ENCODE results near the gene ZNF891.

Gene ZNF891

DNA sequence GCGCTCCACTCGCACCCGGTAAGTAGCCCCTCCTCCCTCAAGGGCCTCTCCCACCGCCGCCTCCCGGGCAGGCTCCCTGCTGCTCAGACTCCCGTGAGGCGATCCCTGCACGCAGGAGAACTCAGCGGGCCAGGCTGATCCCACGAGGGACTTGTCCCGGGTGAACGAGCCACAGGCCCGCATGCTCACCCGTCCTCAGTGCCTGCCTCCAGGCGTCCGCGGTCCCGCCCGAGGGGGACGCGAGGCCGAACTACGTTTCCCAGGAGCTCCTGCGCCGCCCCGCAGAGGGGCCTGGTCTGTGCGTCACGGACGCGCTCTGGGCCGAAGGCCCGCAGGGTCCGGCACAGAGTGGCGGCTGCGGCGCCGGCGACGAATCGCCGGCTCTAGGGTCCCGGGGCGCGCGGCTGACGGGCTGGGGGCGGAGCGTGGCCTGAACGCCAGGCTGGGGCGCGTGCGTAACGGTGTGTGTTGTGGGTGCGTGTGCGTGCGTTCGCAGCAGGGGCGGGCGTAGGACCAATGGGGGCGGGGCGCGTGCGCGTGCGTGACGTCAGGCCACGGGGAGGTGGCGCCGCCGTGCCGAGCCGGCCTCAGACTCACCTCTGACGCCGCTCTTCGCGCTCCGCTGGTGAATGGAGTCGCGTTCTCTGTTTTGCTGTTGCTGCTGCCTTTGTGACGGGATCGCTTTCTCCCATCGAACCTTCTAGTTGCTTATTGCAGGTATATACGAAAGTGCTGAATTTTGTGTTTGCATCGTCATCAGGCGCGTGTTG is at the start of gene ZNF891, which contains the start of gene ZNF10:
Gene ZNF891, minus strand, starts transcription at position 237 of the 770 bp plus-strand sequence. CDS start 8,356 bp downstream, outside the sequence.
Gene ZNF10, plus strand, starts transcription at position 590 of the 770 bp plus-strand sequence. CDS start 13,866 bp downstream, outside the sequence.
- peak; percentile 96 for DNase-seq

DNA sequence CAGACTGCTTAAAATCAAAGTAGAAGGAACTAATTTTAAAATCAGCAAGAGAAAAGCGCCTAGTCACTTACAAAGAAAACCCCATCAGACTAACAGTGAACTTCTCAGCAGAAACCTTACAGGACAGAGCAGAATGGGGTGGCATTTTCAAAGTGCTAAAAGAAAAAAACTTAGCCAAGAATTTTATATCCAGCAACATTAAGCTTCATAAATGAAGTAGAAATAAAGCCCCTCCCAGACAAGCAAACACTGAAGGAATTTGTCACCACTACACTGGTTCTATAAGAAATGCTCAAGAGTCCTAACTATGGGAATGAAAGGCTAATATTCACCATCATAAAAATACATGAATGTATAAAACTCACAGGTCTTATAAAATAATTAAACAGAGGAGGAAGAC is 44.8 kb upstream of the ZNF891 start:
- no peak for DNase-seq

DNA sequence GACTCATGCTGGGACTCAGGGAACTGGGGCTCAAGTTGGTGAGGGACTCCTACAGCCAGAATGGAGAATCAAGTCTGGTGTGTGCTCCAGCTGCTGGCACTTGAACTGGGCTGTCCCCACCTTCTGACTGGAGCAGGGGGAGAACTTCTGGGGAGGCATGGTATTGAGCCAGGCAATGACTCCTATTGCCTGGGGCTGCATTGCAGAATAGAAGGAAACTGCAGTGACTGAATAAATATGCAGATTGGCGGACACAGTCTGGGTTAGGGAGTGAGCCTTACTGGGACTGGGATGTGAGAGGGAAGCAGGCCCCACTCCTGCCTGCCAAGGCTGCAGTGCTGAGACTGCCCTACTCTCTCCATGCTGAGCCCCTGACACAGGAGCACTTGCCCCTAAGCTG is 42.4 kb upstream of the ZNF891 start:
- DNase-seq = no peak

DNA sequence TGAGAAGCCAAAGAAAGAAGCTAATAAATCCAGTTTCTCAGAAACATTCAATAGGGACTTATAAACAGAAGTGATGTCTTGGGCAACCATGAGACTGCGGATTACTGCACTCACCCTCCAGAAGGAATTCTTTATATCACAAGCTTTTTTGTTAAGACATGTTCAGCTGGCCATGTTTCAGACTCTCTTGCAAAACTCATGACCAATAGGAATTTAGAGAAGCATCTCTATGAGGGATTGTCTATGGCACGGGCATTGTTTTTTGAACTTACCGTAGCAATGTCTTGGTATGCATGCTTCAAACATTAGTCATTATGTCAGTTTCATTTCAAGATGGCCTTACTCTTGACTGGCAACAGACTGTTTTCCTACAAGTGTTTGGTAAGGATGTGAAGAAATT is 35.7 kb upstream of the ZNF891 start:
- no peak for DNase-seq

DNA sequence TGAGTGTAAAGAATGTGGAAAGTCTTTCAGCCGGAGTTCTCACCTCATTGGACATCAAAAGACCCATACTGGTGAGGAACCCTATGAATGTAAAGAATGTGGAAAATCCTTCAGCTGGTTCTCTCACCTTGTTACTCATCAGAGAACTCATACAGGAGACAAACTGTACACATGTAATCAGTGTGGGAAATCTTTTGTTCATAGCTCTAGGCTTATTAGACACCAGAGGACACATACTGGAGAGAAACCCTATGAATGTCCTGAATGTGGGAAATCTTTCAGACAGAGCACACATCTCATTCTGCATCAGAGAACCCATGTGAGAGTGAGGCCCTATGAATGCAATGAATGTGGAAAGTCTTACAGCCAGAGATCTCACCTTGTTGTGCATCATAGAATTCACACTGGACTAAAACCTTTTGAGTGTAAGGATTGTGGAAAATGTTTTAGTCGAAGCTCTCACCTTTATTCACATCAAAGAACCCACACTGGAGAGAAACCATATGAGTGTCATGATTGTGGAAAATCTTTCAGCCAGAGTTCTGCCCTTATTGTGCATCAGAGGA is 26.1 kb upstream of the ZNF891 start:
- no peak for DNase-seq

DNA sequence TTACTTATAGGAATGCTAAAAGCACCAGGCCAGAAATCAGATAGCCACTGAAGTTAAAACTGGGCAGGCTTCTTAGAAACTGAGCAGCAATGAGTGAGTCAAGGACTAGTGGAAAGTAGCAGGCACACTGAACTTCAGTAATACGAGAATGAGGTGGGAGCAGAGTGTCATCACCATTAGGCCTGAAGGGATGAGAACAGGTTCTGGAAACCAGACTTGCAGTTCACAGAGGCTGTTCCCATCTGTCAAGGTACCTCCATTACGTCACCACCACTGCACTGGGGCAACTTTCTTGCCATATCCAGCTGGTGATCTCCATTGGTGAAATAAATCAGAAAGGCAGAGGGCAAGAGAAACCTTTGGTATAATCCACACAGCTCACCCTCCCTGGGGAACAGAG is 15.9 kb upstream of the ZNF891 start:
- no peak for DNase-seq

DNA sequence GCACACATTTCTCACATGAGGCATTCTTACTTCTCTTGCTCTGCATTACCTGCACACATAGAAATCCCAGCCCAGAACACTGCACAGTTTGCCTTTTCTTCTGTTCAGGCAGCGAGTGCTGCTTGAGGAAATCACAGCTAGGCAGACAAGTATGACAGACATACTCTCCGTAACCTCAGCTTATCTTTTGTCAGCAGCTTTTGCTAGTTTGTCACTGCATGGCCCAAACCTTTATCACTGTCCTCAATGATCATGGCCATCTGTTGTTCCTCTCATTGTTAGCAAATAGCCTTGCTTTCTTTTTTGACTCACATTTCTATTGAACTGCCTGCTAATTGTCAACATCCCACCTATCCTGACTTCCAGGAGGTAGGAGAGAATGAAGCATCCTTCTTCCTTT is 5.7 kb upstream of the ZNF891 start:
- no peak for DNase-seq

DNA sequence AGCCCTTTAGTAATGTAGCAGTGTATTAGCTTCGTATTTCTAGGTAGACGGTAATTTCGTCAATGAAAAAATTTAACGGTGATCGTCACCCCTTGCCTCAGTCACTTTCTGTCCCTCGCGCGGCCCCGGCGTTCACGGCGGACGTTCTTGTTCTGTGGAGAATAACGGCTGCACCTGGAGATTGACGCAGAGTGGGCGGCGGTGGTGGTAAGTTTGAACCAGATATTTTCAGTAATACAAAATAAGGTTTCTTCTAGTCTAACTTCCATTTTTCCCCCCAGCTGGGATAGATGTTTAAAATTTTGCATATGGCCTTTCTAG is 694 bp upstream of the ZNF891 start:
- DNase-seq = no peak

DNA sequence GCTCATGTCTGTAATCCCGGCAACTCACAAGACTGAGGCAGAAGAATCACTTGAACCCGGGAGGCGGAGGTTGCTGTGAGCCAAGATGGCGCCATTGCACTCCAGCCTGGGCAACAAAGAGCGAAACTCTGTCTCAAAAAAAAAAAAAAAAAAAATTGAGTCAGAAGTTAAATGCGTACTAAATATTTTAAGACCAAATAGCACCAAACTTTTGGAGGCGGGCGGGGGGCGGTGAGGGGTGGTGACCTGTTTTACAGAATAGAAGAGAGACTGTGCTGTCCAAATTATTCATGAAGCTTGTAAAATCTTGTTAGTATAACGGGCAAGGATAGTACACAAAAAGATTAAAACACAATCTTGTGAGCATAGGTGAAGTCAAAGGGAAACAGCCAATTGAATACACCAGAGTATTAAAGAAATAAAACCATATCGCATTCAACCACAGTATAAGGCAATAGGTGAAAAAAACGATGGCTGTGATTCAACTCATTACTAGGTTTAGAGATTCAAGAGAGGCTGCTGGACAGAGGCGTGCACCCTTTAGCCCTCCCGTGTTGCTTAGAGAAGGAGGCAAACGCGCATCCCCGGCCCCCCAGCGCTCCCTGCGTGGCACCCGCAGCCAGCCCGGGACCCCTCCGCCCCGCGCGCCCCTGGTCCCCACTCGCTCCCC is 571 bp downstream of the ZNF891 start:
- no peak for DNase-seq

DNA sequence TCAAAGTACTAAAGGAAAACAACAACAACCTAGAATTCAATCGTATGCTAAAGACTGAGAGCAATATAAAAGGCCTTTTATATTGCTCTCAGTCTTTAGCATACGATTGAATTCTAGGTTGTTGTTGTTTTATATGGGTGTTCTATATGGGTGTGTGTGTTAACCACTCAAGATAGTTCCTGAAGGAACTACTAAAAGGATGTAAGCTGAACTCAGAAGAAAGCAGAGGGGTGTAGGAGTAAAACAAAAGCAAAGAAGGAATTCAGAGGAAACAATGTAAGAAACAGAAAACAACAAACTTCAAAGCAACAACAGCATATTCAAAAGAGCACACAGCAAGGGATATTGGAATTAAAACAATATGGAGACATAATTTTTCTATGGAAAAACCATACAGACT is 5.4 kb downstream of the ZNF891 start:
- DNase-seq = no peak

DNA sequence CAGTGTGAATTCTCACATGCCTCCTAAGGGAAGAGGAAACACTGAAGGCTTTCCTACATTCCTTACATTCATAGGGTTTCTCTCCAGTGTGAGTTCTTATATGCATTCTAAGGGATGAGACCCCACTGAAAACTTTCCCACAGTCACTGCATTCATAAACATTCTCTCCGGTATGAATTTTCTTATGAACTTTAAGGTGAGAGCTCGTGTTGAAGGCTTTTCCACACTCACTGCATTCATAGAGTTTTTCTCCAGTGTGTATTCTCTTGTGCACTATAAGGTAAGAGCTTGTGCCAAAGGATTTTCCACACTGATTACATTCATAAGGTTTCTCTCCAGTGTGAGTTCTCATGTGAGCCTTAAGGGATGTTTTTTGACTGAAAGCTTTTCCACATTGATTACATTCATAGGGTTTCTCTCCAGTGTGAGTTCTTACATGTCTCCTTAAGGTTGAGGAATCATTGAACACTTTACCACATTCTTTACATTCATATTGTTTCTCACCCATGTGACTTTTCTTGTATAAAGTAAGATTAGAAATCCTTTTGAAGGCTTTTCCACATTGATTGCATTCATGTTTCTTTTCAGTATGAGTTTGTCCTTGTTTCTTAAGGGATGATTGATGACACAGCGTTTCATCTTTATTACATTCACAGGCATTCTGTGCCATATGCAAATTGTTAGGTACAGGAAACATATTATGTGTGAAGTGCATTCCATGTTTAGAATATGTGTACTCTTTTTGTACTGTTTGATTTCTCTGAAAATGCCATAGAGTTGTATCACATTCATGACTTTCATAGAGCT is 9.5 kb downstream of the ZNF891 start:
- no peak for DNase-seq

DNA sequence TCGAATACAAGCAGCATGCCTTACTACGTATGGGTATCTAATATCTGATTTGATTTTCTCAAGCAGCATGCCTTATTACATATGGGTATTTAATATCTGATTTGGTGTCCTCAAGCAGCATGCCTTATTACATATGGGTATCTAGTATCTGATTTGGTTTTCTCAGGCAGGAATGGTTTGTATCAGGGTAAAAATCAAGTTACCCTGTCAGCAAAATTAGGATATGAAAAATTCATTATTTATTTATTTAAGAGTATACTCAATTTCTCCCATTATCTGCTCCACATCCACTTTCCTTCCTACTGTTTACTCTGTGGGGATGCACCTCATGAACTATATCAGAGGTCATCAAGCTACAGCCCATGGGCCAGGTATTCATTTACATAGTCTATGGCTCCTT is 21.9 kb downstream of the ZNF891 start:
- DNase-seq = no peak

DNA sequence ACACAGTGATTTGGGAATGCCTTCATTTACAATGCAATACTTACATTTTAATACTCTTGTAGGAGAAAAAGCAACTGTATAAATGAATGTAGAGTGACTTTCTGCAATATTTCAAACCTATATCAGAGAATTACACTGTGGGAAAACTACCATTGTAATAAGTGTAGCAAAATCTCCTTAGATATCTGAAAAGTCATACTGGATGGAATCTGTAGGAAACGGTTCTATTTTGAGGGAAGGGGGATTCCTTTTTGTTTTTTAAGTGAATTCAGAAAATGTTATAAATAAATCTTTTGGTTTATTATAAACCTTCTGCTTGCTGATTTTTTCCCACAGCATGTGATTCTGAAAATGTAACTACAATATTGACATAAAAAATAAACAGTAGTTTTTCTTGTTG is 23.0 kb downstream of the ZNF891 start:
- no peak for DNase-seq

DNA sequence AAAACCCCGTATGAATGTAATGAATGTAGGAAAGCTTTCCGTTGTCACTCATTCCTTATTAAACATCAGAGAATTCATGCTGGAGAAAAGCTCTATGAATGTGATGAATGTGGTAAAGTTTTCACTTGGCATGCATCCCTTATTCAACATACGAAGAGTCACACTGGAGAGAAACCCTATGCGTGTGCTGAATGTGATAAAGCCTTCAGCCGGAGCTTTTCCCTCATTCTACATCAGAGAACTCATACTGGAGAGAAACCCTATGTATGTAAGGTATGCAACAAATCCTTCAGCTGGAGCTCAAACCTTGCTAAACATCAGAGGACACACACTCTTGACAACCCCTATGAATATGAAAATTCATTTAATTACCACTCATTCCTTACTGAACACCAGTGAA is 23.8 kb downstream of the ZNF891 start:
- DNase-seq = no peak

DNA sequence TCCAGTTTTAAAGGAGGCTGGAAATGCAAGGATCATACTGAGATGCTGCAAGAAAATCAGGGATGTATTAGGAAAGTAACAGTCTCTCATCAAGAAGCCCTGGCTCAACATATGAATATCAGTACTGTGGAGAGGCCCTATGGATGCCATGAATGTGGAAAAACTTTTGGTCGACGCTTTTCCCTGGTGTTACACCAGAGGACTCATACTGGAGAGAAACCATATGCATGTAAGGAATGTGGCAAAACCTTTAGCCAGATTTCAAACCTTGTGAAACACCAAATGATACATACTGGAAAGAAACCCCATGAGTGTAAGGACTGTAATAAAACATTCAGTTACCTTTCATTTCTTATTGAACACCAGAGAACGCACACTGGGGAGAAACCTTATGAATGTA is 24.5 kb downstream of the ZNF891 start:
- DNase-seq = no peak

DNA sequence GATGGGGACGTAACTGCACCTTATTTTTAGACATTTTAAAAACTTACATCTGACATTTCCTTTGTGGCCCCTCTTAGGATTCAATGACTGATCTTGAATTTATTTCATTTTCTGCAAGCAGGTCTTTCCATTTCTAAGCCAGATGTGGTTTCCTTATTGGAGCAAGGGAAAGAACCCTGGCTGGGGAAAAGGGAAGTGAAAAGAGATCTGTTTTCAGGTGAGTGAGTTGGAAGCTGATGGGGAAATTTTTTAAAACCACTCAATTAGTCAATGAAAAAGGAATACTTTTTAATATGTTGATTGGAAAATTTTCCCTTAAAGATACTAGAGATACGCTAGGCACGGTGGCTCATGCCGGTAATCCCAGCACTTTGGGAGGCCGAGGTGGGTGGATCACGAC is 46.7 kb downstream of the ZNF891 start:
- DNase-seq = no peak

DNA sequence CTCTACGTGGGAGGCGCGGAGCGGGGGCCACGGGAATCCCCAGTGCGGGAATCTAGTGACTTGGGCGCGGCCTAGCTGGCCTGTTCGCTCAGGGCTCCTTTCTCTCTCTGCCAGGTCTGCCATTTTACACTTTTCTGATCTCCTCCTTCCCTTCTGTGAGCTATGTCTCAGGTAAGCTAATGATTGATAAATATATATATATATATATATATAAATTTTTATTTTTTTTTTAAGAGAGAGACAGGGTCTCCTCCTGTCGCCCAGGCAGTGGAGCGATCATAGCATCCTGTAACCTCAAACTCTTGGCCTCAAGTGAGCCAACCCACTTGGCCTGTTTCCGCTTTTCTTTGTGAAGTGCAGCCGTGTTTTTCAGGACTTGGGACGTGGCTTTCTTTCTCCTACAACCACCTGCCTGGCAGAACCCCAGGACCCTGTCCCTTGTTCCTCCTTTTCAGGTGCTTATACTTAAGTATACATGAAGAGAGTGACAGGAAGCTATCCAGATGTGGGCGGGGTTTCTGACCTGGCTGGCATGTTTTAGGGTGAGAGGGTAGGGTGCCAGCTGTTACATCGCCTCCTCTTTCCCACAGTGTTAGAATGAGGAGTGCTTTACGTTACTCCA is 48.8 kb downstream of the ZNF891 start:
- peak; percentile 71 for DNase-seq

DNA sequence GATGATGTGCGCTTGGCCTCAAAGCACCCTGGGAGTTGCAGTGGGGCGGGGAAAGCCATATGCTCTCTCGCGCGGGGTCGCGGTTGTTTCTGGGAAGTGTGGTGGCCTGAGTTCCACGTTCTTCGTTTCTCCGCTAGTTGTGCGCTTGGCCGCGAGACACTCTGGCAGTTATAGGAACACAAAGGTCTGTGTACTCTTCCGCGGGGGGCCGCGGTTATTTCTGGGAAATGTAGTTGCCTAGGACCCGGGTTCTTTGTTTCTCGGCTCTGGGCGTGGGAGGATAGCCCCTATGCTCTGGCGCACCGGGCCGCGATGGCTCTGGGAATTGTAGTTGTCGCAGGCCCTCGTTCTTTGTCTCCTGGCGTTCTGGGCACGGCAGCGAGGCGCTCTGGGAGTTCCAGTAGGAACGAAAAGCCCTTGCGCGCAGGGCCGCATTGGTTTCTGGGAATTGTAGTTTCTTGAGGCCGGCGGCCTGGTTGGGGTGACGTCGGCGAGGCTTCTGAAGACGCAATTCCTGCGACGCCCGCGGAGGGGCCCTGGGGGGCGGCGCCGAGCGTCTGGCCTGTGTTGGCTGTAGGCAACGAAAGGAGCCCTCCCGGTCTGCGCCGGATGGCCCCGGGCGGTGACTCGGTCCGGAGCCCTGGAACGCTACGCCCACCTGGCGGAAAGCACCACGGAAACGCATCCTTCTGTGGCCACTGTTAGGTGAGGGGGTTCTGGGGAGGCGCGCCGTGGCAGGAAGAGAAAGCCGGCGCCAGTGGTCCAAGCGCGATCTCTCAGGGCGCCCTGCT is 49.5 kb downstream of the ZNF891 start, which contains the start of gene ZNF140:
Gene ZNF140, plus strand, starts transcription at position 556 of the 791 bp plus-strand sequence. CDS start 398 bp downstream, outside the sequence.
- peak; percentile 98 for DNase-seq

DNA sequence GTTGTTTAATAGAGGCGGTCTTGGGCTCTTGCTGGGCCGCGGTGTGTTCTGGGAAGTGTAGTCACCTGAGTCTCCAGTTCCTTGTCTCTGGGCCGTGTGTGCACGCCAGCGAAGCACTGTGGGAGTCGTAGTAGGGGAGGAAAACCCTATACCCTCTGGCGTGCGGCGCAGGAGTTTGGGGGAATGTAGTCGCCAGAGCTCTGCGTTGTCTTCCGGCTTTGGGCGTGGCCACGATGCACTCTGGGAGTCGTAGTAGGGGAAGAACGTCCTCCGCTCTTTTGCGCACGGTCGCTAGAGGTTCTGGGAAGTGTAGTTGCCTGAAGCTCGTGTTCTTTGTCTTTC is 50.1 kb downstream of the ZNF891 start:
- DNase-seq = peak; percentile 99

DNA sequence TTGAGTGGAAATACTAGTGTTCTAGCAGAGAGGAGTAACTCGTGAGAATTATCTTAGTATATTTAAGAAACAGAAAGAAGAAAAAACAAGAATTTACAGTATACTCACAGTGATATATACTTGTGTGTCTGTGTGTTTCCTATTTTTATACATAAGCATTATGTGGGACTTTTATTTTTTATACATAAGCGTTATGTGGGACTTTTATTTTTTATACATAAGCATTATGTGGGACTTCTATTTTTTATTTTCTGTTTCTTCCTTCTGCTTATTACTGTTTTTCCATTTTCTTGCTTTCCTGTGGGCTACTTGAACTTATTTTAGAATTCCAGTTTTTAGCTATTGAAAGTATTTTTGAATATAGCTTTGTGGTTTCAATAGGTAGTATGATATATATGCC is 56.2 kb downstream of the ZNF891 start:
- DNase-seq = no peak

DNA sequence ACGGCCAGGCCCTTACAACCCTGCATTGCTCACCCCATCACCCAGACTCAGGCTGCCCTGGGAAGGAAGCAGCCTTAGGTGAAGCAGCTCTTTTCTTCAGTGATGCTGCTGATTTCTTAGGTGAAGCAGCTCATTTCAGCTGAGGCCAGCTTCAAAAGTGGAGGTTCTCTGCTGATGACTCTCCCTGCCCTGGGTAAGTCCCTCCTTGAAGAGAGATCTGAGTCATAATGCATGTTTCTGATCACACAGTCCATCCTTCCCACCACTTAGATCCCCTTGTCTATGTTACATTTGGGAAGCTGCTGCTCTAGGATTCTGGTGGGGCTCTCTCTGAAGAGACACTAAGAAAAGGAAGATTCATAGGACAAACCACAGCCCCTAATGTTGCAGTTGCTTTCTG is 66.5 kb downstream of the ZNF891 start:
- no peak for DNase-seq

DNA sequence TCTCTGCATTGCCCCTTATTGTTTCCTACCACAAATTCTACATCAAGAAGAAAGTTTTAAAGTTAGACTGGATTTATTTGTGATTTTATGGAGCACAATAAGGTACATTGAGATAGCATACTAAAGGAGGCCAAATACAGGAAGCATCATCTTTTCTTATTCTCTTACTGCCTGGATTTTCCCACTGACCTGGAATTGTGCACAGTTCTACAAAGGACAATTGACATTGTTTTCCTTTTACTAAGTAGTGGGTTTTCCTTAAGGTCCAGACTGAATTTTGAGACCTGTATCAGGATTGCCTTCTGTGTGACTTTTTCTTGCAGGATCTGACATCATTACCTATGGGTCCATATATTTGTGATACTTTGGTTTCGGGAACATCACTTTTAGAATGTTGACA is 68.1 kb downstream of the ZNF891 start:
- DNase-seq = no peak

Measured in NCI-H345 (cell line).